HCT116 (cell line): ENCODE results near the gene C1QL4. TPM values are rescaled to one million over a fixed set of nuclear protein-coding genes. Genes with fewer than 3 reads are reported as not detected.

Experiments used
- ATAC-seq: fragments of 200-7000 bp; cut with Tn5 transposase; 2 replicates; pipeline ENCODE4 v1.9.1; 2020; ENCODE audit warnings: mild to moderate bottlenecking, moderate library complexity
- BruUV-seq: library from RNA; stranded (reverse); fragments of 400-500 nt; replicated peaks from 2 replicates; lab custom pipeline; 2021; lab: Mats Ljungman, UMichigan
- CTCF ChIA-PET: fragments of 300-600 bp; sonication (Branson Sonifier 250); formaldehyde crosslinking; loops from one replicate; lab custom pipeline; 2021; ENCODE audit warnings: antibody characterized with exemption; lab: Charles Lee
- POLR2A ChIA-PET: fragments of 300-600, 350-600 bp; sonication (Branson Sonifier 250); formaldehyde crosslinking; loops from one replicate; lab custom pipeline; 2021; ENCODE audit warnings: antibody characterized with exemption; lab: Charles Lee
- RAD21 ChIA-PET, 2 experiments: fragments of 300-600 bp; sonication (Branson Sonifier 250); formaldehyde crosslinking; loops; one replicate each; lab custom pipeline; 2023; ENCODE audit warnings: low total read pairs in 2 of 2; ENCODE audit not compliant: uncharacterized antibody in 2 of 2, unreplicated experiment in 2 of 2, low non-redundant PET in 1 of 2; lab: Charles Lee
- DNase-seq: peaks from one replicate; pipeline ENCODE4 v3.0.0-alpha.2; 2010; ENCODE audit warnings: low read depth, low spot score
- H2AFZ ChIP-seq: fragments of 200-600 bp; shearing (Covaris generic), sonication (generic); 2 replicates; pipeline ENCODE4 v1.6.1; 2017; ENCODE audit warnings: low read depth, mixed run types, mixed read lengths, antibody characterized with exemption, low read length; ENCODE audit not compliant: poor library complexity, severe bottlenecking
- H3K27ac ChIP-seq: 2 replicates; pipeline ENCODE4 v1.5.1; 2012; ENCODE audit warnings: low read depth, low read length
- H3K27me3 ChIP-seq: fragments of 200-600 bp; sonication (generic); 2 replicates; pipeline ENCODE4 v1.6.1; 2016; ENCODE audit warnings: mixed run types, low read length, mixed read lengths; ENCODE audit not compliant: insufficient read depth
- H3K36me3 ChIP-seq, 2 experiments: fragments of 200-500 bp in 1 of 2; fragments of 200-600 bp in 1 of 2; sonication (Bioruptor generic) in 1 of 2; sonication (generic) in 1 of 2; 2 replicates each; pipeline versions ENCODE4 v1.5.1 to v1.6.1; 2014 to 2016; ENCODE audit warnings: low read length in 2 of 2, inconsistent platforms in 1 of 2, mixed read lengths in 1 of 2, mixed run types in 1 of 2; ENCODE audit not compliant: insufficient read depth in 2 of 2, control insufficient read depth in 1 of 2
- H3K4me1 ChIP-seq, 2 experiments: fragments of 200-600 bp in 1 of 2; sonication (generic) in 1 of 2; 2 replicates each; pipeline versions ENCODE4 v1.5.1 to v1.6.1; 2012 to 2017; ENCODE audit warnings: low read length in 2 of 2, inconsistent platforms in 1 of 2, mild to moderate bottlenecking in 1 of 2, mixed read lengths in 1 of 2, mixed run types in 1 of 2, moderate library complexity in 1 of 2; ENCODE audit not compliant: insufficient read depth in 2 of 2, control insufficient read depth in 1 of 2
- H3K4me2 ChIP-seq: fragments of 200-600 bp; sonication (generic); 2 replicates; pipeline ENCODE4 v1.6.1; 2017; ENCODE audit warnings: mixed run types, low read length, mixed read lengths
- H3K4me3 ChIP-seq, 2 experiments: fragments of 200-600 bp in 1 of 2; sonication (generic) in 1 of 2; replicated peaks in 1 of 2; 2 replicates each; pipeline ENCODE4 v1.5.1; 2011 to 2016; ENCODE audit warnings: low read length in 2 of 2, control low read depth in 1 of 2, low read depth in 1 of 2, mild to moderate bottlenecking in 1 of 2, mixed read lengths in 1 of 2, mixed run types in 1 of 2
- H3K79me2 ChIP-seq: fragments of 200-600 bp; sonication (generic); 2 replicates; pipeline ENCODE4 v1.6.1; 2017; ENCODE audit warnings: mild to moderate bottlenecking, mixed run types, low read length, moderate library complexity, mixed read lengths; ENCODE audit not compliant: insufficient read depth
- H3K9ac ChIP-seq: fragments of 200-600 bp; sonication (generic); 2 replicates; pipeline ENCODE4 v1.6.1; 2016; ENCODE audit warnings: low read length, mixed read lengths
- H3K9me2 ChIP-seq: fragments of 200-600 bp; sonication (generic), shearing (Covaris generic); 2 replicates; pipeline ENCODE4 v1.6.1; 2017; ENCODE audit warnings: mixed run types, mild to moderate bottlenecking, moderate library complexity; ENCODE audit not compliant: insufficient read depth
- H3K9me3 ChIP-seq, 2 experiments: fragments of 200-500 bp in 1 of 2; fragments of 200-600 bp in 1 of 2; sonication (Bioruptor generic) in 1 of 2; sonication (generic) in 1 of 2; 2 replicates each; pipeline ENCODE4 v1.6.1; 2014 to 2017; ENCODE audit warnings: low read length in 2 of 2, mixed read lengths in 2 of 2, inconsistent platforms in 1 of 2, low read depth in 1 of 2, mild to moderate bottlenecking in 1 of 2, mixed run types in 1 of 2, moderate library complexity in 1 of 2; ENCODE audit not compliant: control insufficient read depth in 1 of 2, insufficient read depth in 1 of 2
- H4K20me1 ChIP-seq: fragments of 200-600 bp; sonication (generic), shearing (Covaris generic); 2 replicates; pipeline ENCODE4 v1.6.1; 2017; ENCODE audit warnings: mixed run types, mild to moderate bottlenecking, moderate library complexity; ENCODE audit not compliant: insufficient read depth
- CBX3 ChIP-seq: IDR thresholded peaks from 2 replicates; pipeline ENCODE4 v1.6.1; 2012; ENCODE audit warnings: low read depth
- CEBPB ChIP-seq: IDR thresholded peaks from 2 replicates; pipeline ENCODE4 v1.6.1; 2012; ENCODE audit warnings: low read depth
- EGR1 ChIP-seq: IDR thresholded peaks from 2 replicates; pipeline ENCODE4 v1.6.1; 2012; ENCODE audit warnings: low read depth
- ELF1 ChIP-seq: IDR thresholded peaks from 2 replicates; pipeline ENCODE4 v1.6.1; 2012; ENCODE audit warnings: low read depth, borderline replicate concordance
- FOSL1 ChIP-seq: IDR thresholded peaks from 2 replicates; pipeline ENCODE4 v1.6.1; 2012; ENCODE audit warnings: low read depth
- JUND ChIP-seq: IDR thresholded peaks from 2 replicates; pipeline ENCODE4 v1.6.1; 2012
- POLR2A ChIP-seq: IDR thresholded peaks from 2 replicates; pipeline ENCODE4 v1.7.0; 2011; ENCODE audit warnings: borderline replicate concordance; ENCODE audit not compliant: insufficient read depth, insufficient read length; ENCODE audit errors: extremely low read depth
- POLR2AphosphoS5 ChIP-seq: IDR thresholded peaks from 2 replicates; pipeline ENCODE4 v1.6.1; 2011; ENCODE audit warnings: mild to moderate bottlenecking, low read depth, low read length, moderate library complexity
- RAD21 ChIP-seq: IDR thresholded peaks from 2 replicates; pipeline ENCODE4 v1.6.1; 2012; ENCODE audit warnings: low read depth, mild to moderate bottlenecking
- SIN3A ChIP-seq: IDR thresholded peaks from 2 replicates; pipeline ENCODE4 v1.6.1; 2012; ENCODE audit warnings: low read depth
- TCF7L2 ChIP-seq: IDR thresholded peaks from 2 replicates; pipeline ENCODE4 v1.7.0; 2011; ENCODE audit warnings: borderline replicate concordance, inconsistent platforms; ENCODE audit not compliant: insufficient read depth, insufficient read length; ENCODE audit errors: extremely low read depth
- YY1 ChIP-seq: IDR thresholded peaks from 2 replicates; pipeline ENCODE4 v1.6.1; 2011; ENCODE audit warnings: low read length, low read depth, moderate library complexity, mild to moderate bottlenecking; ENCODE audit not compliant: insufficient replicate concordance; ENCODE audit errors: extremely low read depth
- ZFX ChIP-seq: fragments of 450-650 bp; IDR thresholded peaks from 2 replicates; pipeline ENCODE4 v1.6.1; 2017
- intact Hi-C: fragments of 100-400 bp; cut with micrococcal nuclease; formaldehyde crosslinking; loops from 2 replicates; pipeline ENCODE4 v1.10.0; 2022
- total RNA-seq: library from RNA; stranded (reverse); gene quantifications from one replicate; pipeline ENCODE4 v1.2.1, GENCODE V29; 2021; ENCODE audit not compliant: unreplicated experiment
- TF ChIP-seq, protein P1 (sequence below), 3 experiments: fragments of 200-600 bp in 1 of 3; sonication (generic) in 1 of 3; IDR thresholded peaks in 2 of 3; conservative IDR thresholded peaks in 1 of 3; 2 replicates each; pipeline ENCODE4 v1.5.1; 2012 to 2017; ENCODE audit warnings: low read depth in 2 of 3, low read length in 2 of 3, antibody characterized with exemption in 1 of 3, borderline replicate concordance in 1 of 3, control low read depth in 1 of 3, mild to moderate bottlenecking in 1 of 3, mixed read lengths in 1 of 3, mixed run types in 1 of 3, moderate library complexity in 1 of 3; ENCODE audit not compliant: insufficient read depth in 1 of 3
- TF ChIP-seq, protein P2 (sequence below): IDR thresholded peaks from 2 replicates; pipeline ENCODE4 v1.6.1; 2012; ENCODE audit warnings: low read depth
- TF ChIP-seq, protein P3 (sequence below): IDR thresholded peaks from 2 replicates; pipeline ENCODE4 v1.6.1; 2012

C1QL4 gene
- total RNA-seq, 1 experiment from 2014 or later = 8.1 TPM

DNA sequence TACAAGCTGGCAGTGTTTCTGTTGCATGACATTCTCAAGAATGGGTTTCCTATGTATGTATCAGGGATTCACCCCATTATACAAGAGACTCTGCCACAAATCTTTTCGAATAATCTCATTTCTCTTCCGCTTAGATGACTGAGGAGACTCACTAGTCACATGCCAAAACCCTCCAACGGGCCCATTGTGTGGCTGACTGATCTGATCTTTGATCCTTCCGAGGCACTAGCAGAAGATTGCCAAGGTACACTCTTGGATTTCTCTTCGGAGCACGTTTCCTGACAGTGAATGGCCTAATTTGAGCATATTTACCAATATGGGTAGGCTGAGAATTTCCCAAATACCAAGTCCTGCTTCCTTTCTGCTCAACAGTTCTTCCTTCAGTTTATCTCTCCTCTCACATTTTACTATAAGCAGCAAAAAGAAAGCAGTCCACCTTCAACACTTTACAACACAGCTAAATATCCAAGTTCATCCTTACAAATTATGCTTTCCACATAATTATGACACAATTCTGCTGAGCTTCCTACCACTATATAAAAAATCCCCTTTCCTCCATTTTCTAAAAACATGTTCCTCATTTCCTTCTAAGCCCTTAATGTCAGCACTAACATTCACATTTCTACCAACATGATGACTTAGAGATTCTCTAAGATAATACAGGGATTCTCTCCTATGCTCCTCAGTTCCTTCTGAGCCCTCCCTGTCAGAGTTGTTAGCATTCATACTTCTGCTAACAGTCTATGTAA is 31.1 kb downstream of the C1QL4 start (continued):
- TF ChIP-seq, protein P1, sequence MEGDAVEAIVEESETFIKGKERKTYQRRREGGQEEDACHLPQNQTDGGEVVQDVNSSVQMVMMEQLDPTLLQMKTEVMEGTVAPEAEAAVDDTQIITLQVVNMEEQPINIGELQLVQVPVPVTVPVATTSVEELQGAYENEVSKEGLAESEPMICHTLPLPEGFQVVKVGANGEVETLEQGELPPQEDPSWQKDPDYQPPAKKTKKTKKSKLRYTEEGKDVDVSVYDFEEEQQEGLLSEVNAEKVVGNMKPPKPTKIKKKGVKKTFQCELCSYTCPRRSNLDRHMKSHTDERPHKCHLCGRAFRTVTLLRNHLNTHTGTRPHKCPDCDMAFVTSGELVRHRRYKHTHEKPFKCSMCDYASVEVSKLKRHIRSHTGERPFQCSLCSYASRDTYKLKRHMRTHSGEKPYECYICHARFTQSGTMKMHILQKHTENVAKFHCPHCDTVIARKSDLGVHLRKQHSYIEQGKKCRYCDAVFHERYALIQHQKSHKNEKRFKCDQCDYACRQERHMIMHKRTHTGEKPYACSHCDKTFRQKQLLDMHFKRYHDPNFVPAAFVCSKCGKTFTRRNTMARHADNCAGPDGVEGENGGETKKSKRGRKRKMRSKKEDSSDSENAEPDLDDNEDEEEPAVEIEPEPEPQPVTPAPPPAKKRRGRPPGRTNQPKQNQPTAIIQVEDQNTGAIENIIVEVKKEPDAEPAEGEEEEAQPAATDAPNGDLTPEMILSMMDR (IDR thresholded peaks at IDR 0.05 in 2 of 3, conservative IDR thresholded peaks at IDR 0.05 in 1 of 3; ENCODE audit: borderline replicate concordance in 1 of 3, insufficient read depth in 1 of 3, low read depth in 2 of 3, low read length in 2 of 3) = no peak
- TF ChIP-seq YY1 (no peak), EGR1 (no peak), JUND (no peak), TCF7L2 (no peak), ZFX (no peak)
- TF ChIP-seq, all 23 proteins: peak for 0

DNA sequence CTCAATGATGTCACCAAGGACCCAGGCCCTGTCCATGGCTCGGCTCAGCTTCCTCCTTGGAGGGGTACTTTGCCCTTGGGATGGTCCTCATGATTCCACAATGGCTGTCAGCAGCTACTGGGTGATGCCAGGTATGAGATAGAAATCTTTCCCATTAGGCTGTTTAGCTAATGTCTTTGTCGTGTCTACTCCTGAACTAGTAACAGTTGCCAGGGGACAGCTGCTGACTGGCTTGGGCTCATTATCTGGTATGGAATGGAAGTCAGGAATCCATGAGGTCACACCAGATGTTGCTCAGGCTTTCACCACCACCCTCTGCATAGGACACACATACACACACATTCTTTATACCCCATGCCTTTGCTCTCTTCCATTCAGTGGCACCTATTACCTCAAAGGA is 32.8 kb downstream of the C1QL4 start:
- Histone ChIP-seq H3K9me2 (no peaks in the 10 kb centered on the region), H3K36me3 (no peaks in the 10 kb centered on the region), H3K27ac (no peak overlapping the region), H3K9ac (no peak overlapping the region), H3K9me3 (no peaks in the 10 kb centered on the region), H3K4me2 (no peak overlapping the region), H4K20me1 (no peaks in the 10 kb centered on the region), H3K27me3 (no peaks in the 10 kb centered on the region), H3K4me3 (no peak overlapping the region), H3K4me1 (peaks cover 0 to 4% of the 10 kb centered on the region in 2 experiments; a peak in 2 of 4 replicates), H2AFZ (no peak overlapping the region), H3K79me2 (no peaks in the 10 kb centered on the region)
- intact Hi-C loops = no loop called here
- BruUV-seq = no TSS peak
- ChIA-PET POLR2A (interaction anchor here (0.8 kb wide), 1 partner anchor 38 kb away, joined by 4 read pairs; no protein-coding TSS in a partner anchor), CTCF (interaction anchor here (1.2 to 1.4 kb wide), 2 partner anchors 15 to 27 kb away, joined by 3 to 6 read pairs; no protein-coding TSS in a partner anchor), RAD21 (no interaction called here)
- ATAC-seq = no peak
- no peak for DNase-seq
- TF ChIP-seq ELF1 = no peak
- TF ChIP-seq CEBPB = no peak
- TF ChIP-seq YY1 = no peak
- TF ChIP-seq SIN3A = no peak
- no peak for TF ChIP-seq JUND
- TF ChIP-seq, protein P1 (IDR thresholded peaks at IDR 0.05 in 2 of 3, conservative IDR thresholded peaks at IDR 0.05 in 1 of 3; ENCODE audit: borderline replicate concordance in 1 of 3, insufficient read depth in 1 of 3, low read depth in 2 of 3, low read length in 2 of 3) = no peak
- no peak for TF ChIP-seq POLR2A
- TF ChIP-seq RAD21 = no peak
- no peak for TF ChIP-seq CBX3
- TF ChIP-seq, protein P2, sequence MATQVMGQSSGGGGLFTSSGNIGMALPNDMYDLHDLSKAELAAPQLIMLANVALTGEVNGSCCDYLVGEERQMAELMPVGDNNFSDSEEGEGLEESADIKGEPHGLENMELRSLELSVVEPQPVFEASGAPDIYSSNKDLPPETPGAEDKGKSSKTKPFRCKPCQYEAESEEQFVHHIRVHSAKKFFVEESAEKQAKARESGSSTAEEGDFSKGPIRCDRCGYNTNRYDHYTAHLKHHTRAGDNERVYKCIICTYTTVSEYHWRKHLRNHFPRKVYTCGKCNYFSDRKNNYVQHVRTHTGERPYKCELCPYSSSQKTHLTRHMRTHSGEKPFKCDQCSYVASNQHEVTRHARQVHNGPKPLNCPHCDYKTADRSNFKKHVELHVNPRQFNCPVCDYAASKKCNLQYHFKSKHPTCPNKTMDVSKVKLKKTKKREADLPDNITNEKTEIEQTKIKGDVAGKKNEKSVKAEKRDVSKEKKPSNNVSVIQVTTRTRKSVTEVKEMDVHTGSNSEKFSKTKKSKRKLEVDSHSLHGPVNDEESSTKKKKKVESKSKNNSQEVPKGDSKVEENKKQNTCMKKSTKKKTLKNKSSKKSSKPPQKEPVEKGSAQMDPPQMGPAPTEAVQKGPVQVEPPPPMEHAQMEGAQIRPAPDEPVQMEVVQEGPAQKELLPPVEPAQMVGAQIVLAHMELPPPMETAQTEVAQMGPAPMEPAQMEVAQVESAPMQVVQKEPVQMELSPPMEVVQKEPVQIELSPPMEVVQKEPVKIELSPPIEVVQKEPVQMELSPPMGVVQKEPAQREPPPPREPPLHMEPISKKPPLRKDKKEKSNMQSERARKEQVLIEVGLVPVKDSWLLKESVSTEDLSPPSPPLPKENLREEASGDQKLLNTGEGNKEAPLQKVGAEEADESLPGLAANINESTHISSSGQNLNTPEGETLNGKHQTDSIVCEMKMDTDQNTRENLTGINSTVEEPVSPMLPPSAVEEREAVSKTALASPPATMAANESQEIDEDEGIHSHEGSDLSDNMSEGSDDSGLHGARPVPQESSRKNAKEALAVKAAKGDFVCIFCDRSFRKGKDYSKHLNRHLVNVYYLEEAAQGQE = no peak
- TF ChIP-seq ZFX = no peak
- TF ChIP-seq, protein P3, sequence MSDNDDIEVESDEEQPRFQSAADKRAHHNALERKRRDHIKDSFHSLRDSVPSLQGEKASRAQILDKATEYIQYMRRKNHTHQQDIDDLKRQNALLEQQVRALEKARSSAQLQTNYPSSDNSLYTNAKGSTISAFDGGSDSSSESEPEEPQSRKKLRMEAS = no peak
- no peak for TF ChIP-seq FOSL1
- TF ChIP-seq POLR2AphosphoS5 = no peak
